Left colon (tissue), 2 donors: Measurements from ENCODE around the gene TSC22D1. TPM values are rescaled to one million over a fixed set of nuclear protein-coding genes. Genes with fewer than 3 reads are reported as not detected.
A peak's percentile ranks its signal among the peaks of the same experiment; 100 is the strongest.
"Not testable (repeated sequence)": the region's sequence is repeated elsewhere in the genome, so short reads cannot be mapped to it uniquely, and the experiment has no call there.

Experiments
- ATAC-seq: fragments of 200-7000 bp; cut with Tn5 transposase; one replicate; pipeline ENCODE4 v1.9.1; 2020; ENCODE audit warnings: mild to moderate bottlenecking, moderate library complexity
- DNase-seq, 2 donors: peaks; one replicate each; pipeline ENCODE4 v3.0.0-alpha.2; 2020
- intact Hi-C, 2 donors: fragments of 100-400 bp; cut with DNase I in 1 of 2; cut with micrococcal nuclease in 1 of 2; formaldehyde crosslinking; loops; one replicate each; pipeline versions ENCODE4 v1.11.2 to v1.14.0; 2022; cut with DNase I, micrococcal nuclease
- total RNA-seq, 2 donors: library from RNA; stranded (reverse); fragmentation: NEBNext Ultra II Directional; extraction: Animal tissue kit (Norgen Biotek cat#: 25700); gene quantifications; one replicate each; pipeline ENCODE4 v1.2.1, GENCODE V29; 2021
- donor health status: DM: no; HTN: no; CAD: no.
- donor health status: DM: yes; HTN: yes; CAD: no.

Gene TSC22D1
- total RNA-seq, 2 donors from 2014 or later: 268 to 294 TPM

GRCh38 chr13:44575035-44575434 lies 1.1 kb downstream of the TSC22D1 start:
- no peak for ATAC-seq
- no peak for DNase-seq
- intact Hi-C loops: no loop called here

- no peak for ATAC-seq
- DNase-seq: no peak
- intact Hi-C loops: no loop called here
Observed at GRCh38 chr13:44574466-44574855, 1.7 kb downstream of the TSC22D1 start.

- intact Hi-C loops: no loop called here
- no peak for DNase-seq
- no peak for ATAC-seq
Observed at GRCh38 chr13:44573790-44574465, 2.2 kb downstream of the TSC22D1 start.

DNA sequence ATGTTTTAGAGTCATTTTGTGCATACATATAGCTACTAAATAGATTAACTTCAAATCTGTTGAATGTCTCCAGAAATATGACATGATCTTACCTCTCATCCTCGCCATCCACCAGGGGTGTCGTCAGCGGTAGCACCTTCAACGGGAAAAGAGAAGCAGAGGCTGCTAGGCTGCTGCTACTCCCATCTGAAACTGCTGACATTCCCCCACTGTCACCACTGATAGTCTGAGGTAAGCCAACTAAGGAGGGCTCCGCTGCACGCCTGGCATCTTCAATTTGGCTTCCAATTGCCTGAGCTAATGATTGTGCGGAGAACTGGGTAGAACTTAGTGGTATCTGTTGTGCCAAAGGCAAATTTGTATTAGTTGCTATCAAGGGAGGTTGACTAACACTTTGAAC lies 3.1 kb downstream of the TSC22D1 start:
- no peak for ATAC-seq
- DNase-seq: no peak
- intact Hi-C loops: no loop called here

- ATAC-seq (no peak), DNase-seq (no peak)
- intact Hi-C loops: loop anchor here in 1 of 2 donors (10.0 kb wide), 1 partner anchor 52 kb away; no protein-coding TSS in a partner anchor
Observed at GRCh38 chr13:44566601-44567000, 9.5 kb downstream of the TSC22D1 start.

GRCh38 chr13:44565881-44566280 lies 10.2 kb downstream of the TSC22D1 start:
- no peak for ATAC-seq
- no peak for DNase-seq
- intact Hi-C loops: loop anchor here in 1 of 2 donors (10.0 kb wide), 1 partner anchor 51 kb away; no protein-coding TSS in a partner anchor

GRCh38 chr13:44564936-44565335 lies 11.2 kb downstream of the TSC22D1 start:
- intact Hi-C loops: loop anchor here in 1 of 2 donors (10.0 kb wide), 1 partner anchor 50 kb away; no protein-coding TSS in a partner anchor
- DNase-seq (no peak), ATAC-seq (no peak)

GRCh38 chr13:44562853-44563252 lies 13.3 kb downstream of the TSC22D1 start:
- intact Hi-C loops: loop anchor here in 1 of 2 donors (10.0 kb wide), 1 partner anchor 48 kb away; no protein-coding TSS in a partner anchor

GRCh38 chr13:44561351-44561750 lies 14.8 kb downstream of the TSC22D1 start:
- intact Hi-C loops: loop anchor here in 1 of 2 donors (10.0 kb wide), 1 partner anchor 47 kb away; no protein-coding TSS in a partner anchor
- peak; percentile 97 for ATAC-seq
- DNase-seq: no peak

More at GRCh38 chr13:44562853-44563252, 13.3 kb downstream of the TSC22D1 start:
- ATAC-seq, DNase-seq: not testable (repeated sequence)

- intact Hi-C loops: no loop called here
- no peak for ATAC-seq
- no peak for DNase-seq
Observed at GRCh38 chr13:44557986-44558385, 18.1 kb downstream of the TSC22D1 start.

GRCh38 chr13:44555207-44555606 lies 20.9 kb downstream of the TSC22D1 start:
- intact Hi-C loops: no loop called here
- no peak for ATAC-seq
- no peak for DNase-seq

GRCh38 chr13:44549476-44549875 lies 26.7 kb downstream of the TSC22D1 start:
- intact Hi-C loops: no loop called here
- no peak for DNase-seq
- no peak for ATAC-seq

DNA sequence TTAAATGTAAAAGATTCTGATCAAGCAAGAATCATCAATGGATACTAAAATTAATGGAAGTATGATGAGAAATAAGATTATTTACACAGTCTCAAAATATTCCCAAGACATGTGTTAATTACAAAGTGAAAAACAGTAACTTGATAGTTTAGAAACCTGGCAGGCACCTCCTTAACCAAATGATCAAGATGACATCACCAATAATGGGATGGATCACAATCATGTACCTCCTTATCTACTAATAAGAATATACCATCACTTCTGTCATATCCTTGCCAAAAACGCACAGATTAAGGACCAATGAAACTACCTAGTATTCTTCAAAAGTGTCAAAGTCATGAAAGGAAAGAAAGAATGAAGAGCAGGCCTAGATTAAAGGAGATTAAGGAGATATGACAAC lies 30.0 kb downstream of the TSC22D1 start:
- intact Hi-C loops: no loop called here
- no peak for ATAC-seq
- no peak for DNase-seq

- intact Hi-C loops: no loop called here
- DNase-seq (no peak), ATAC-seq (no peak)
Observed at GRCh38 chr13:44543369-44543768, 32.8 kb downstream of the TSC22D1 start.

DNA sequence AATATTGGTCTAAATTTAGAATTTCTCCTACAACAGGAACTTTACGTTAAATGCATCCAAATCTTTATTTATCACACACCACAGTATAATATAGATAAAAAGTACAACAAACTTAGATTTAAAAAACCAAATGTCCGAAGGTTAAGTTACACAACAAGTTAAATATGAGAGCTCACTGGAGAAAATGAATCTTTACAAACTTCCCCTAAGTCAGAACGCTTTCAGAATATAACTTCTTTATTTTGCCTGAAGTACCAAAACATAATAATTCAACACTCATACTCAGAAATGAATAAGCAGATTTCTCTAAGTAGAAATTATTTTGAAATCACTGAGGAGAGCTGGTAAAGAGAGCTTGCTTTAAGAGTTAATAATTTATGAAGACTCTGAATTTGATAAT lies 33.8 kb downstream of the TSC22D1 start:
- ATAC-seq: no peak
- intact Hi-C loops: no loop called here
- no peak for DNase-seq

GRCh38 chr13:44541601-44542000 lies 34.5 kb downstream of the TSC22D1 start:
- no peak for ATAC-seq
- no peak for DNase-seq

GRCh38 chr13:44540761-44541434 lies 35.2 kb downstream of the TSC22D1 start:
- DNase-seq (no peak), ATAC-seq (peak; percentile 34)
- intact Hi-C loops: no loop called here

More at GRCh38 chr13:44541601-44542000, 34.5 kb downstream of the TSC22D1 start:
- intact Hi-C loops: no loop called here

- ATAC-seq: no peak
- no peak for DNase-seq
- intact Hi-C loops: no loop called here
Observed at GRCh38 chr13:44537248-44537647, 38.9 kb downstream of the TSC22D1 start.

GRCh38 chr13:44523146-44524015 lies 52.7 kb downstream of the TSC22D1 start:
- intact Hi-C loops: no loop called here
- DNase-seq (no peak), ATAC-seq (no peak)
